Glutamatergic neuron (in vitro differentiated cells): ENCODE data around the gene GAP43. TPM values are rescaled to one million over a fixed set of nuclear protein-coding genes. Genes with fewer than 3 reads are reported as not detected.

Experiments used
- DNase-seq: peaks from one replicate; pipeline ENCODE4 v3.0.0; 2022
- H3K27ac Mint-ChIP-seq: one replicate; pipeline ENCODE4 v1.8.0; 2020; ENCODE audit warnings: mild to moderate bottlenecking, mixed read lengths, inconsistent platforms; ENCODE audit not compliant: unreplicated experiment
- H3K27me3 Mint-ChIP-seq: one replicate; pipeline ENCODE4 v1.8.0; 2020; ENCODE audit warnings: mild to moderate bottlenecking, moderate library complexity, mixed read lengths, inconsistent platforms; ENCODE audit not compliant: unreplicated experiment
- H3K36me3 Mint-ChIP-seq: one replicate; pipeline ENCODE4 v1.8.0; 2020; ENCODE audit warnings: mild to moderate bottlenecking, mixed read lengths, inconsistent platforms; ENCODE audit not compliant: unreplicated experiment
- H3K4me1 Mint-ChIP-seq: one replicate; pipeline ENCODE4 v1.8.0; 2020; ENCODE audit warnings: mild to moderate bottlenecking, low read depth, mixed read lengths, inconsistent platforms; ENCODE audit not compliant: unreplicated experiment
- H3K4me3 Mint-ChIP-seq: one replicate; pipeline ENCODE4 v1.8.0; 2020; ENCODE audit warnings: mild to moderate bottlenecking, mixed read lengths, inconsistent platforms; ENCODE audit not compliant: unreplicated experiment
- H3K9me3 Mint-ChIP-seq: one replicate; pipeline ENCODE4 v1.8.0; 2020; ENCODE audit warnings: mild to moderate bottlenecking, moderate library complexity, mixed read lengths, inconsistent platforms; ENCODE audit not compliant: unreplicated experiment
- total RNA-seq: library from RNA; stranded (reverse); fragmentation: NEBNext Ultra II Directional; extraction: Animal tissue kit (Norgen Biotek cat#: 25700); gene quantifications from one replicate; pipeline ENCODE4 v1.2.1, GENCODE V29; 2021; ENCODE audit not compliant: unreplicated experiment
- TF ChIP-seq, protein P1 (sequence below): fragments of 200-600 bp; sonication (generic); IDR thresholded peaks from one replicate; pipeline ENCODE4 v1.5.0; 2021; ENCODE audit not compliant: partially characterized antibody, unreplicated experiment

Gene GAP43
- total RNA-seq, 1 donor from 2014 or later, result 684 TPM

DNA sequence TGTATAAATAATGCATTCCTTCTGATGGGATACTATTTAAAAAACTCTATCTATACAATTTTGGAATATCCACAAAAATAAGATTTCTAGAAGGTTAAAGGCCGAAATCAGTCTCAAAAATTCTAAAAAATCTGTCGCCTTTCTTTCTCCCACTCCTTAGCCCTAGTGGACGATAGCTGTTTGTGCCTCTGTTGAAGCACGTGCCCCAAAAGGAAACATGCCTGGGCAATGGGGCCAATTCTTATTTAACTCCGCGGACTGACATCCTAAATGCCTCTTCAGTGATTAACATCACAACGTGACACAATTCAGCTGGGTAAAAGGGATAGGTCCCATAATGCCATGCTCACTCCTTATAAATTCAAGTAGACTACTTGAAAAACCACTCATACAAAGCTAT is 65.1 kb downstream of the GAP43 start:
- peaks cover 45% of the 10 kb centered on the region for H3K4me1 Mint-ChIP-seq
- H3K36me3 Mint-ChIP-seq, result peaks cover 4% of the 10 kb centered on the region
- peak overlapping the region; percentile 78 for H3K4me3 Mint-ChIP-seq
- no peak for DNase-seq
- H3K27ac Mint-ChIP-seq, result peak overlapping the region; percentile 97
- H3K27me3 Mint-ChIP-seq, result peaks cover 9% of the 10 kb centered on the region
- TF ChIP-seq, protein P1, sequence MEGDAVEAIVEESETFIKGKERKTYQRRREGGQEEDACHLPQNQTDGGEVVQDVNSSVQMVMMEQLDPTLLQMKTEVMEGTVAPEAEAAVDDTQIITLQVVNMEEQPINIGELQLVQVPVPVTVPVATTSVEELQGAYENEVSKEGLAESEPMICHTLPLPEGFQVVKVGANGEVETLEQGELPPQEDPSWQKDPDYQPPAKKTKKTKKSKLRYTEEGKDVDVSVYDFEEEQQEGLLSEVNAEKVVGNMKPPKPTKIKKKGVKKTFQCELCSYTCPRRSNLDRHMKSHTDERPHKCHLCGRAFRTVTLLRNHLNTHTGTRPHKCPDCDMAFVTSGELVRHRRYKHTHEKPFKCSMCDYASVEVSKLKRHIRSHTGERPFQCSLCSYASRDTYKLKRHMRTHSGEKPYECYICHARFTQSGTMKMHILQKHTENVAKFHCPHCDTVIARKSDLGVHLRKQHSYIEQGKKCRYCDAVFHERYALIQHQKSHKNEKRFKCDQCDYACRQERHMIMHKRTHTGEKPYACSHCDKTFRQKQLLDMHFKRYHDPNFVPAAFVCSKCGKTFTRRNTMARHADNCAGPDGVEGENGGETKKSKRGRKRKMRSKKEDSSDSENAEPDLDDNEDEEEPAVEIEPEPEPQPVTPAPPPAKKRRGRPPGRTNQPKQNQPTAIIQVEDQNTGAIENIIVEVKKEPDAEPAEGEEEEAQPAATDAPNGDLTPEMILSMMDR, result no peak
- H3K9me3 Mint-ChIP-seq, result peaks cover 23% of the 10 kb centered on the region

- Mint-ChIP-seq H3K27ac (peak overlapping the region; percentile 97), H3K4me3 (peak overlapping the region; percentile 78), H3K9me3 (peaks cover 23% of the 10 kb centered on the region), H3K27me3 (peaks cover 11% of the 10 kb centered on the region), H3K36me3 (peaks cover 4% of the 10 kb centered on the region), H3K4me1 (peaks cover 51% of the 10 kb centered on the region)
- TF ChIP-seq, protein P1, result no peak
- peak; percentile 70 for DNase-seq
Observed at GRCh38 chr3:115689928-115690327, 66.6 kb downstream of the GAP43 start.

DNA sequence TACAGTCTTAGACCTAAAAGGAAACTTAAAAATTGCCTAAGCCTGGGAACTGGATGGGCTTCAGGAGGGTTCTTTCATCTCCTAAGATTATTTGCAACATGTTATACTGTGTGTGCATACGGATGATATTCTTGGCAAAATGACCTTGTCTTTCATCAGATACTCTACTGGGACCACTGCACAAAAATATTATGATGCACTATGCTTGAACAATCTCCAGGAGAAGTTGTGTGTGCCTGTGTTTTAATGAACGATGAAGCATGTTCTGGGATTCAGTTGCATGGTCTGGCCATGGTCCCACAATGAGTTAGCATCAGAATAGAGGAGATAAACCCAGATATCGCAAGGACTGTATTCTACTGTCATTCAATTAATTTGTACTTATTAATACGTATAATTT is 68.7 kb downstream of the GAP43 start:
- peaks cover 8% of the 10 kb centered on the region for H3K36me3 Mint-ChIP-seq
- H3K9me3 Mint-ChIP-seq, result peaks cover 28% of the 10 kb centered on the region
- peaks cover 11% of the 10 kb centered on the region for H3K27me3 Mint-ChIP-seq
- H3K27ac Mint-ChIP-seq, result peak overlapping the region; percentile 88
- peaks cover 64% of the 10 kb centered on the region for H3K4me1 Mint-ChIP-seq
- peak overlapping the region; percentile 67 for H3K4me3 Mint-ChIP-seq
- no peak for DNase-seq
- TF ChIP-seq, protein P1, result no peak

DNA sequence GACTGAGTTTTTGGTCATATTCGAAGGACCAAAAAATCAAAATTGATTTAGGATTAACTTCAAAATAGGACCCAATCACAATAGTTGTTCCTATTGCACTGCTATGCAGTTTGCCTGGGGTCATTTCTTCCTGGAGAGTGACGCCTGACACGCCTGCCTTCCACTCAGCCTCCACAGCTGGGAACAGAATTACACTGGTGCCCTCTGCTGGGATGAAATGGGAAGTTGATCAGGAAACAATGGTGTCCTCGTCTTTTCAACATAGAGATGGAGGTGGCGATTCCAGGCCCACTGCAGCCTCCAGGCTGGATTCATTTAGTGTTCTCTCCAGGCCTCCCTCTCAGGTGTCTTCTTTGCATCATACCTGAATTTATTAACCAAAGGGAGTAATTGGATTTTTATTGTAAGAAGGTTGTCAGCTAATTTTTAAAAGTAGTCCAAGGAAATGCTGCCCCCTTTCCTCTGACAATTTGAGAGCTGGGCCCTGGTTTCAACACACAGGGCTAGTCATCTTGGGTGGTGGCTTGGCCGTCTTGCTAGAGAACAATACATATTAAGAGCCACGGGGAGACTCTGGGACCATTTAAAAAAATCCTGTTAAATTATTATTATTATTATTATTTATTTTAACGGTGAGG is 69.7 kb downstream of the GAP43 start:
- peak overlapping the region; percentile 25 for H3K4me3 Mint-ChIP-seq
- peaks cover 8% of the 10 kb centered on the region for H3K36me3 Mint-ChIP-seq
- H3K4me1 Mint-ChIP-seq, result peaks cover 70% of the 10 kb centered on the region
- peaks cover 11% of the 10 kb centered on the region for H3K27me3 Mint-ChIP-seq
- DNase-seq, result peak; percentile 80
- H3K27ac Mint-ChIP-seq, result peak overlapping the region; percentile 97
- peaks cover 28% of the 10 kb centered on the region for H3K9me3 Mint-ChIP-seq
- TF ChIP-seq, protein P1, result peak; percentile 71

GRCh38 chr3:115693868-115694267 is 70.6 kb downstream of the GAP43 start:
- peaks cover 5% of the 10 kb centered on the region for H3K36me3 Mint-ChIP-seq
- H3K27me3 Mint-ChIP-seq, result peaks cover 14% of the 10 kb centered on the region
- TF ChIP-seq, protein P1, result no peak
- peak overlapping the region; percentile 53 for H3K4me3 Mint-ChIP-seq
- peaks cover 70% of the 10 kb centered on the region for H3K4me1 Mint-ChIP-seq
- H3K27ac Mint-ChIP-seq, result peak overlapping the region; percentile 97
- peaks cover 28% of the 10 kb centered on the region for H3K9me3 Mint-ChIP-seq
- DNase-seq, result peak; percentile 77
